LoVo (cell line): ENCODE results near the gene NTRK1.

Experiments used
- DNase-seq: peaks from one replicate; pipeline ENCODE4 v3.0.0-alpha.2; 2016; ENCODE audit warnings: low spot score

NTRK1 gene

DNA sequence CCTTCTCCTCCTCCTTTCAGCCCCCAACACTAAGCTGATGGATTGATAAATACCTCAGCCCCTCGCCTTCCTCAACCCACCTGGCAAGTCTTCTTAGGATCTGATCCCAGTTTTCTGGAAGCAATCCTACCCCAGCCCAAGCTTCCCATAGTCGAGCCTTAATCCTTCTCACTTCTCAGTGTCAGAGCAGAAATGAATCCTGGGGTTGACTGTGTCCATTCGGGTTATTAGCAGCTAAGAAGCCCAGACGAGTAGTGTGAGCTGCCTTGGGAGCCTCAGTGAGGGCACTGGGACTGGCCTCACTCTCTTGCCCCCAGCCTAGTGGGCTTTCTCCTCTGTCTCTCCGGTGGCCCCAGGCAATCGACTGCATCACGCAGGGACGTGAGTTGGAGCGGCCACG lies 20.4 kb downstream of the NTRK1 start:
- DNase-seq, result no peak

- DNase-seq, result no peak
Observed at GRCh38 chr1:156881663-156882062, 21.0 kb downstream of the NTRK1 start.

- no peak for DNase-seq
Observed at GRCh38 chr1:156882543-156882942, 21.9 kb downstream of the NTRK1 start.

DNA sequence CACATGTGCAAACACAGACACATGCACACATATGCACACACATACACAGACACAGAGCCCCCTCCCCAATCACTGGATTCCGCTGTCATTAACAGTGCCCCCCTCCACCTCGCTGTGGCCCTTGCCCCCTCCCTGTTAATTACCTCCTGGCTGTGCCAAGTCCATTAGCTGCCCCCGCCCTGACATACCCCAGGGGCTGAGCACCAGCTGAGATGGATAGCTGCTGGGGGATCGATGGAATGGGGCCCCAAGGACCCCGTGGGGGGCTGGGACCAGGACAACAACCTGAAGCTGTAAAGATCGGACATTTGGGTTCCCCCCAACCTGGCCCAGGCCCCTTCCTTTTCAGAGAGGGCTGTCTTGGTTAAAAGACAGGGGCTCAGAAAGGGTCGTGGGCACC lies 23.3 kb downstream of the NTRK1 start:
- DNase-seq, result no peak

DNA sequence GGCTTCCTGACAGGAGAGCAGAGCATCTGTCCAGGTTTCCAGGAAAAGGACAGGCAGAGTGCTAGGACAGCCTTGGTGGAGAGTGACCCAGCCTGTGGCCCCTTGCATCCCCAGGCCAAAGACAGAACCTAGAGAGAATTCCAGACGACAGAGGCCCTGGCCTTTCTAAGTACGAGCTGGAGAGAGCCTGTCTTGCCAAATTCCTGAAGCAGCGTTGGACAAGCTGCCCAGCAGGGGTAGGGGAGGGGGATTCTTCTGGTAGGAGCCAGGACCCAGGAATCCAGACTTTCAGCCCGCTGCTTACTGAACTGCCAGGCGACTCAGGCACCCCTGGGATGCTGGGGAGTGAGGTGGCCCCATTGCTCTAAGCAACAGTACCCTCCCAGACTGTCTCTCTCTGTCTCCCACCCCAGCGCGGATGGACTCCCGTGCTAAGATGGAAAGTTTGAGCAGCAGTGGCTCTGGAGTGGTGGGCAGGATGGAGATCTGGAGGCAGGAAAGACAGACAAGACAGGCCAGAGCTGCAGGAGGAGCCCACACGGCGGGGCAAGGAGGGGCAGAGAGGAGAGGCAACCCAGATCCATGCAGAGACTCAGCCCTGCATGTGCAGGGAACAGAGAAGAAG lies 24.0 kb downstream of the NTRK1 start:
- DNase-seq, result no peak

GRCh38 chr1:156885314-156885713 lies 24.6 kb downstream of the NTRK1 start:
- DNase-seq, result no peak

DNA sequence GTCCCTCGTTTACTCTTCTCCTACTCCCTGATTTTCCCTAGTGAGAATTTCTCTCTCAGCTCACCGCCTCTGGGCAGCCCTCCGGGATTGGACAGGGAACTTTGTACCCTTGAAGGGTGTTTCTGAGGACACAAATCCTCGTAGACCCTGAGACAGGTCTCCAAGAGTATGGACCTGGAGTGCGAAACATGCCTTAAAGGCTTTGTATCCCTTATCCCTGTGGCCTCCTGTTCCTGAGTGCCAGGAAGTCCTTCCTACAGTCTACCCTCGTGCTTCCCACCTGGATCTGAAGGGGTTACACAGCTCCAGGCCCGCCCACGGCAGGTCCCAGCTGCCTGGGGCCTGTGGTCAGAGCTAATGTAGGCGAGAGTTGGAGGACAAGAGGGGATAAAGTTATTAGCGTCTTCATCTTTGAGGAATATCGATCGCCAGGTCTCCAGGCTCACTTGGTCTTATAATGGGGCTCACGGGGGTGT lies 25.3 kb downstream of the NTRK1 start:
- no peak for DNase-seq

GRCh38 chr1:156886583-156887281 lies 26.1 kb downstream of the NTRK1 start:
- no peak for DNase-seq

DNA sequence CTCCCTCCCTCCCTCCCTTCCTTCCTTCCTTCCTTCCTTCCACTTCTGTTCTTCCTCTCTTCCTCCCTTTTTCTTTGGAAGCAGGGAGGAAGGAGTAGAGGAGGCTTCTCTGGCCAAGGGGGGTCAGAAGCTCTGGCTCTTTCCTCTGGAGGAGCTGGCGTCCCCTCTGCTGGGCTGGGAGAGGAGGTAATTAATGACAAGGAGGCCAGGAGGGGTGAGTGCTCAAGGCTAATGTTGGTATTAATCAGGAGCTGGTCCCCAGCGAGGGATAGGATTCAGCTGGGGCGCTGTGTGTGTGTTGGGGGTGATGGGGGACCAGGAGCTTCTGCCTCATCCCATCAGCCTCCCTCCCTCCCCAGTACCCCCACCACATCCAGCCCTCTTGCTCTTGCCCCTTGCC lies 26.7 kb downstream of the NTRK1 start:
- DNase-seq, result no peak

GRCh38 chr1:156887734-156888133 lies 27.1 kb downstream of the NTRK1 start:
- DNase-seq, result no peak

- DNase-seq, result peak; percentile 77
Observed at GRCh38 chr1:156889802-156890580, 29.3 kb downstream of the NTRK1 start.

DNA sequence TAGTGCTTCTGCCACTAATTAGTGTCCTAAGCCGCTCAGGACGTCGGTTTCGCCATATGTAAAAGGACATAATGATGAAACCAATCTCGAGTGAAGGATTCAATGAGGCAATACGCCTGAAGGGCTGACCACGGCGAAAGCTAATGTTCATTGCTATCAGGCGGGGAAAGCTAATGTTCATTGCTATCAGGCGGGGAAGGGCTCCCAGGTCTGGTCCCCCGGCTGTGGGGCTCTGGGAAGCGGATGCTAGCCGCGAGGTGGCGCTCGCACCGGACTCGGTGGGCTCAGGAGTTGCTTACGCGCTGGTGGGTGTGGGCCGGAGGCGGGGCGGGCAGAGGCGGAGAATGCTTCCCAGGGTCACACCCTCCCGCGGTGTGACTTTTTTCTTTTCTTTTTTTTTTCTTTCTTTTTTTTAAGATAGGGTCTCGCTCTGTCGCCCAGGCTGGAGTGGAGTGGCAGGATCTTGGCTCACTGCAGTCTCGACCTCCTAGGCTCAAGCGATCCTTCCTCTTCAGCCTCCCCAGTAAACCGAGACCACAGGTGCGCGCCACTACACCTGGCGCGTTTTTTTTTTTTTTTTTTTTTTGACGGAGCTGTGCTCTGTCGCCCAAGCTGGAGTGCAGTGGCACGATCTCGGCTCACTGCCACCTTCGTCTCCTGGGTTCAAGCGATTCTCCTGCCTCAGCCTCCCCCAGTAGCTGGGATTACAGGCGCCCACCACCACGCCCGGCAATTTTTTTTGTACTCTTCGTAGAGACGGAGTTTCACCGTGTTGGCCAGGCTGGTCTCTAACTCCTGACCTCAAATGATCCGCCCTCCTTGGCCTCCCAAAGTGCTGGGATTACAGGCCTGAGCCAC lies 31.8 kb downstream of the NTRK1 start:
- peak; percentile 82 for DNase-seq

DNA sequence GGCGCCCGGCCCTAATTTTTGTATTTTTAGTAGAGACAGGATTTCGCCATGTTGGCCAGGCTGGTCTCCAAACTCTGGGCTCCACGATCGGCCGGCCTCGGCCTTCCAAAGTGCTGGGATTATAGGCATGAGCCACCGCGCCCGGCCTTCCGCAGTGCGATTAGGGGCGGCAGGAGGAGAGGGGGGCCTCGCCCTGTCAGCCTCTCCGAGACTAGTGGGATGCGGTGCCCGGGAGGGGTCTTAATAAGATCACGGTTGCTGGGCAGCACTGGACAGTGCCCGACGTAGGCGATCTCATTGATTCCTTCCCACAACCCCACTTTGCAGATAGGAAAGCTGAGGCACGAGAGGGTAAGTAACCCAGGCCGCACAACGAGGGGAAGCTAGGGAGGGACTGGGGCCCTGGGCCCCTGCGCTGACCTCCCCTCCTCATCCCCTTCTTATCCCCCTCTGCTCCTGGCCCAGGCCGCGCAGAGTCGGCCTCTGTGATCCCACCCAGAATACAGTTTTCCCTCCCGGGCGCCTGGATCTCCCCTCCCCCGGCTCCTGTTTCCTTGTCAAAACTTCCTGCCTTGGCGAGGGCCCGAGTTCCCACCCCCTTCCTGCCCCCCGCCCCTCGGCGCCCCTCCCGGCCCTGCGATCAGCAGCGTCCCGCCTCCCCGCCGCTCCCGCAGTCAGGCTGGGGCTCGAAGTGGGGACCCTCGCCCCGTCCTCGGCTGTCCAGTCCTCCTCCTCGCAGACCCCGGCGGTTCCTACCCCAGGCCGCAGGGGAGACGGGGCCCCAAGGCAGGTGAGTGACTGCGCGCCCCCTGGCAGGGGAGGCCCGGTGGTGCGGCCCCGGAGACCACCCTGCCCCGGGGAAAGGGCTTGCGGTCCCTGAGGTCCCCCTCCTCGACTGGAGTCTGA lies 32.6 kb downstream of the NTRK1 start, which contains the start of gene PEAR1:
TSS of gene PEAR1 (plus strand) at position 671 of the 906 bp plus-strand sequence. CDS start 10,209 bp downstream, outside the sequence.
- DNase-seq, result no peak

GRCh38 chr1:156894001-156894400 lies 33.3 kb downstream of the NTRK1 start:
- no peak for DNase-seq

- no peak for DNase-seq
Observed at GRCh38 chr1:156894711-156895454, 34.2 kb downstream of the NTRK1 start.

DNA sequence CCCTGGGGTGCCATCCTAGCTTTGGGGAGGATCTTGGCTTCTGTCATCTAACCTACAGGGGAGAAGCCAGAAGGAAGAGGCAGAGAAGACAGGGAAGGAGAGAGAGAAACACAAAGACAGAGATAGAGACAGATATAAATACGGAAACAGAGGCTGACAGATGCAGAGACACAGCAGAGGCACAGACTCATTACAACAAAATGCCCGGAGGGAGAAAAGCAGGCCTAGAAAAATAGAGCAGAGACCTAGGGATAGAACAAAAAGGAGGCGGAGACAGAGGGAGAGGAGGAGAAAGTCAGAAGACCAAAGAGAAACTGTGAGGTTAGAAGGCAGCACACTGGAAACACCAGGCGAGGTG lies 34.8 kb downstream of the NTRK1 start:
- no peak for DNase-seq

GRCh38 chr1:156895927-156896326 lies 35.3 kb downstream of the NTRK1 start:
- no peak for DNase-seq

DNA sequence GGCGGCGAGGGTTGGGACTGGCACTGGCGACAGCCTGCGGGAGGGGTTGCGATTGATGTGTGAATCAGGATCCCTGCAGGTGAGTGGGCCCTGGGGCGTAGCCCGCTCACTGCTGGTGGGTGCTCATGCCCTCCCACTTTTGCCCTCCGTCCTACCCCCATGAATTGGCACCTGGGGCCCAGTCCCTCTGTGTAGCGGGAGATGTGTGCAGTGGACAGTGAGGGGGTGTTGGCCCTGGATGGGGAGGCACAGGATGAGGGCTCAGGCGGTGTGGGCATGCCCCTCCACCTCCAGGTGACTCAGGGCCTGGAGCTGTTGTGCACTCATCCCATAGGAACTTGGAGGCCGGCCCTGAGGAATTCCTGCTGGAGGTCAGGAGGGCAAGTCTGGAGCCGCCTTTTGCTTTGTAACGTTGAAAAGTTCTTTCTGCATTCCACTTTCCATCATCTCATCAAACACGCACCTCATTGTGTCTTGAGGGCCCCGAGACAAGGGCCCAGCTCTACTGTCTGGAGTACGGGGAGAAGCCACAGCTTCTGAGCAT lies 35.9 kb downstream of the NTRK1 start:
- DNase-seq, result peak; percentile 68

GRCh38 chr1:156897078-156897825 lies 36.6 kb downstream of the NTRK1 start:
- peak; percentile 21 for DNase-seq
